Natural killer cell (primary cell): ENCODE data around the gene SBNO2. TPM values are rescaled to one million over a fixed set of nuclear protein-coding genes. Genes with fewer than 3 reads are reported as not detected.

Experiments used
- ATAC-seq, 3 donors: fragments of 150-1000 bp in 2 of 3; fragments of 200-7000 bp in 1 of 3; cut with Tn5 transposase; 1 replicate in 1 of 3; 2 replicates in 2 of 3; pipeline ENCODE4 v1.10.0; 2021; ENCODE audit warnings: mild to moderate bottlenecking in 2 of 3, moderate library complexity in 2 of 3
- DNase-seq, 2 donors: peaks; one replicate each; pipeline versions ENCODE4 v3.0.0 to v3.0.0-alpha.2; 2013 to 2021; ENCODE audit warnings: mixed read lengths in 1 of 2
- H3K27ac ChIP-seq: one replicate; pipeline ENCODE4 v1.5.1; 2013; ENCODE audit warnings: mild to moderate bottlenecking, low read length
- H3K27me3 ChIP-seq: one replicate; pipeline ENCODE4 v1.6.1; 2013; ENCODE audit warnings: low read length; ENCODE audit not compliant: control insufficient read depth, insufficient read depth
- H3K36me3 ChIP-seq: one replicate; pipeline ENCODE4 v1.6.1; 2013; ENCODE audit warnings: low read length; ENCODE audit not compliant: control insufficient read depth, insufficient read depth
- H3K4me1 ChIP-seq: one replicate; pipeline ENCODE4 v1.6.1; 2013; ENCODE audit warnings: low read length; ENCODE audit not compliant: control insufficient read depth, insufficient read depth
- H3K4me3 ChIP-seq: one replicate; pipeline ENCODE4 v1.5.1; 2013; ENCODE audit warnings: low read length
- H3K9me3 ChIP-seq: one replicate; pipeline ENCODE4 v1.6.1; 2013; ENCODE audit warnings: low read length; ENCODE audit not compliant: control insufficient read depth, insufficient read depth
- H3K27ac Mint-ChIP-seq, 2 donors: one replicate each; pipeline ENCODE4 v1.8.0; 2022; ENCODE audit warnings: mild to moderate bottlenecking in 2 of 2, mixed read lengths in 2 of 2, moderate library complexity in 1 of 2
- H3K27me3 Mint-ChIP-seq, 2 donors: one replicate each; pipeline ENCODE4 v1.8.0; 2022; ENCODE audit warnings: low read depth in 2 of 2, mixed read lengths in 2 of 2
- H3K36me3 Mint-ChIP-seq: one replicate; pipeline ENCODE4 v1.8.0; 2022; ENCODE audit warnings: mixed read lengths
- H3K4me1 Mint-ChIP-seq, 2 donors: one replicate each; pipeline ENCODE4 v1.8.0; 2022; ENCODE audit warnings: mixed read lengths in 2 of 2
- H3K4me3 Mint-ChIP-seq: one replicate; pipeline ENCODE4 v1.8.0; 2022; ENCODE audit warnings: mild to moderate bottlenecking, moderate library complexity, mixed read lengths
- H3K9me3 Mint-ChIP-seq, 2 donors: one replicate each; pipeline ENCODE4 v1.8.0; 2022; ENCODE audit warnings: mixed read lengths in 2 of 2
- CTCF ChIP-seq: fragments of 200-600 bp; IDR thresholded peaks from one replicate; pipeline ENCODE4 v1.8.0; 2022; ENCODE audit warnings: antibody characterized with exemption
- WGBS: methylation state at CpG from one replicate; pipeline ENCODE4 v1.1.7; 2013; ENCODE audit warnings: missing lambda C conversion rate; ENCODE audit not compliant: insufficient coverage; 5-methylcytosine and 5-hydroxymethylcytosine counted together
- intact Hi-C: fragments of 100-400 bp; cut with micrococcal nuclease; formaldehyde crosslinking; loops from one replicate; pipeline ENCODE4 v1.14.2; 2022
- total RNA-seq, 4 donors: library from RNA; stranded (reverse); fragments of 120-200 nt in 1 of 4; gene quantifications; one replicate each; pipeline versions ENCODE4 v1.2.3 to v1.2.4, GENCODE V29; 2013 to 2022

Gene SBNO2
- total RNA-seq, 3 donors from 2014 or later (not counting 1 experiment from before 2014, with no cell fraction given): 92.0 to 106 (median 94.3) TPM

- WGBS: 4% methylated on average over 53 of the region's 54 CpGs
- Mint-ChIP-seq H3K27me3 (no peaks in the 10 kb centered on the region), H3K4me1 (peaks cover 30 to 38% of the 10 kb centered on the region in 2 donors), H3K4me3 (peak overlapping the region; percentile 84), H3K9me3 (no peaks in the 10 kb centered on the region), H3K36me3 (peaks cover 7% of the 10 kb centered on the region), H3K27ac (peak overlapping the region; percentile 93 to 95)
- H3K27me3 ChIP-seq: no peaks in the 10 kb centered on the region
- ATAC-seq (peak; percentile 42 to 72 (median 59)), DNase-seq (peak; percentile 84 to 99)
- H3K9me3 ChIP-seq: no peaks in the 10 kb centered on the region
- peaks cover 71% of the 10 kb centered on the region for H3K36me3 ChIP-seq
- intact Hi-C loops: no loop called here
- H3K27ac ChIP-seq: peak overlapping the region; percentile 52
- no peak overlapping the region for H3K4me3 ChIP-seq
- peaks cover 93% of the 10 kb centered on the region for H3K4me1 ChIP-seq
- TF ChIP-seq CTCF: no peak
Measured at GRCh38 chr19:1074544-1075283, 99.4 kb downstream of the SBNO2 start.

- intact Hi-C loops: no loop called here
Measured at GRCh38 chr19:1073956-1074517, 100.0 kb downstream of the SBNO2 start.

GRCh38 chr19:1073063-1073955, 100.8 kb downstream of the SBNO2 start:
- peaks cover 7% of the 10 kb centered on the region for H3K36me3 Mint-ChIP-seq
- peak in 1 of 2 donors; percentile 48 for DNase-seq
- intact Hi-C loops: no loop called here
- no peaks in the 10 kb centered on the region for H3K9me3 Mint-ChIP-seq
- Histone ChIP-seq H3K27ac (no peak overlapping the region), H3K4me1 (peaks cover 94% of the 10 kb centered on the region), H3K4me3 (no peak overlapping the region), H3K36me3 (peaks cover 72% of the 10 kb centered on the region), H3K9me3 (no peaks in the 10 kb centered on the region), H3K27me3 (no peaks in the 10 kb centered on the region)
- TF ChIP-seq CTCF: no peak
- H3K4me3 Mint-ChIP-seq: peak overlapping the region; percentile 47
- WGBS: 92% methylated on average over 30 of the region's 30 CpGs
- H3K4me1 Mint-ChIP-seq: peaks cover 42 to 51% of the 10 kb centered on the region in 2 donors
- no peaks in the 10 kb centered on the region for H3K27me3 Mint-ChIP-seq
- ATAC-seq: no peak
- peak overlapping the region; percentile 73 to 91 for H3K27ac Mint-ChIP-seq

More at GRCh38 chr19:1073956-1074517, 100.0 kb downstream of the SBNO2 start:
- Histone ChIP-seq H3K4me3 (no peak overlapping the region), H3K27me3 (no peaks in the 10 kb centered on the region), H3K4me1 (peaks cover 93% of the 10 kb centered on the region), H3K27ac (peak overlapping the region; percentile 52), H3K36me3 (peaks cover 70% of the 10 kb centered on the region), H3K9me3 (no peaks in the 10 kb centered on the region)
- Mint-ChIP-seq H3K27ac (peak overlapping the region; percentile 73 to 91), H3K4me3 (peak overlapping the region; percentile 49), H3K4me1 (peaks cover 35 to 43% of the 10 kb centered on the region in 2 donors), H3K27me3 (no peaks in the 10 kb centered on the region), H3K36me3 (peaks cover 7% of the 10 kb centered on the region), H3K9me3 (no peaks in the 10 kb centered on the region)
- no peak for TF ChIP-seq CTCF
- ATAC-seq: no peak
- no peak for DNase-seq
- WGBS: 64% methylated on average over 26 of the region's 28 CpGs
